AG09309 (cell line): ENCODE results near the gene CRTC3.

Experiments used
- DNase-seq: peaks from one replicate; pipeline ENCODE4 v3.0.0-alpha.2; 2010; ENCODE audit warnings: low read depth
- H3K4me3 ChIP-seq: 2 replicates; pipeline ENCODE4 v1.5.1; 2011; ENCODE audit warnings: mild to moderate bottlenecking, low read depth, low read length, moderate library complexity; ENCODE audit not compliant: control insufficient read depth
- TF ChIP-seq, protein P1 (sequence below): IDR thresholded peaks from 2 replicates; pipeline ENCODE4 v1.5.1; 2011; ENCODE audit warnings: mild to moderate bottlenecking, low read depth, low read length, inconsistent platforms; ENCODE audit not compliant: insufficient read depth, control insufficient read depth; ENCODE audit errors: missing control alignments

Gene CRTC3

DNA sequence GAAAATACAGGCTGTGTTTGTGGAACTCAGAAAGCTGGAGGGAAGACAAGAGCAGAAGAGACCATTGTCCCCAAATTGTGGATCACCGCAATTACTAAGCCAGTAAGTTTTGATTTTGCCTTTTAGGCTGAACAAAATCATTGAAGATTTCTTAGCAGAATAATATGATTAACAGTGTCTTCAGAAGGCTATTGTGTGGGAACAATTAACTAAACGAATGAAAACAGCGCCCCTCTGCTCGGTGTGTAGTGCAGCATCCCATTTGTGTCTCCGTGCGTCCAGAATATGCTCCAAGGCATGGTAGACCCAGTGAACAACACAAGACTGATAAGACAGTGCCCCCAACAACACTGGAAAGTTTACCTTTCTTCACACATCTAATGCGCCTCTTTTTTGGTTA, 71.2 kb downstream of the CRTC3 start:
- H3K4me3 ChIP-seq: no peak overlapping the region
- DNase-seq: no peak
- TF ChIP-seq, protein P1, sequence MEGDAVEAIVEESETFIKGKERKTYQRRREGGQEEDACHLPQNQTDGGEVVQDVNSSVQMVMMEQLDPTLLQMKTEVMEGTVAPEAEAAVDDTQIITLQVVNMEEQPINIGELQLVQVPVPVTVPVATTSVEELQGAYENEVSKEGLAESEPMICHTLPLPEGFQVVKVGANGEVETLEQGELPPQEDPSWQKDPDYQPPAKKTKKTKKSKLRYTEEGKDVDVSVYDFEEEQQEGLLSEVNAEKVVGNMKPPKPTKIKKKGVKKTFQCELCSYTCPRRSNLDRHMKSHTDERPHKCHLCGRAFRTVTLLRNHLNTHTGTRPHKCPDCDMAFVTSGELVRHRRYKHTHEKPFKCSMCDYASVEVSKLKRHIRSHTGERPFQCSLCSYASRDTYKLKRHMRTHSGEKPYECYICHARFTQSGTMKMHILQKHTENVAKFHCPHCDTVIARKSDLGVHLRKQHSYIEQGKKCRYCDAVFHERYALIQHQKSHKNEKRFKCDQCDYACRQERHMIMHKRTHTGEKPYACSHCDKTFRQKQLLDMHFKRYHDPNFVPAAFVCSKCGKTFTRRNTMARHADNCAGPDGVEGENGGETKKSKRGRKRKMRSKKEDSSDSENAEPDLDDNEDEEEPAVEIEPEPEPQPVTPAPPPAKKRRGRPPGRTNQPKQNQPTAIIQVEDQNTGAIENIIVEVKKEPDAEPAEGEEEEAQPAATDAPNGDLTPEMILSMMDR: no peak

DNA sequence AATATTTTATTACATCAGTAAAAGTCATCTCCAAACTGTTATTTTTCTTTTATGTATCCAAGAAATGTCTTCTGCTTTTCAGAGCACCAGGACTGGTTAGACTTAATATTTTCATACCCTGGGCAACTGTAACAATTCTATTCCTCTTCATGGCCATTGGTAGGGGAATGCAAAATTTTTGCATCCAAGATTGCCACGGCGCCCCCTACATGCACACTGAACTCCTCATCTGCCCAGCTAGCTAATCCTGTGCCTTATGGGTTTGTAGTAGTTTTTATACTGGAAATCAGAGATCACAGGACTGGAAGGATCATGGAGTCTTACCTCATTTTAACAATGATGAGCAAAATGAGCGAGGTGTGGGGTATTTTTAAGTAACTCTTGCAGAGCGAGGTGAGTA, 74.2 kb downstream of the CRTC3 start:
- TF ChIP-seq, protein P1: peak; percentile 53
- H3K4me3 ChIP-seq: no peak overlapping the region
- no peak for DNase-seq

DNA sequence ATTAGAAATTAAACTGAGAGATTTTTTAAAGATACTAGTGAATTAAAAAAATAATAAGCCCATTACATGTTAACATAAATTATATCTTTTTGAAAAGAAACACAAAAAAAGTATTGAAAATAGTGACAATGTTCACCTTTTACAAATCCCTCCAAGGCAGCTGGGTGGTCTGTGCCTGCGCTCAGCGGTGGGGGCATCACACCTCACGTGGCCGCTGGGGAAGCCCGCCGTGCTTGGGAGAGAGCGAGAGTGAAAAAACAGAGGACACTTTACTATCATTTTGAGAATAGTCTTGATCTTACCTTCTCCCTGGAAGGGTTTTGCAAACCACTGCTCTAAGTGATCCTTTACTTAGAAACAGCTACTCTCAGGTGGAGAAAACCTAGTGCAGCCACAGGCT, 76.9 kb downstream of the CRTC3 start:
- DNase-seq: no peak
- no peak overlapping the region for H3K4me3 ChIP-seq
- TF ChIP-seq, protein P1: no peak

DNA sequence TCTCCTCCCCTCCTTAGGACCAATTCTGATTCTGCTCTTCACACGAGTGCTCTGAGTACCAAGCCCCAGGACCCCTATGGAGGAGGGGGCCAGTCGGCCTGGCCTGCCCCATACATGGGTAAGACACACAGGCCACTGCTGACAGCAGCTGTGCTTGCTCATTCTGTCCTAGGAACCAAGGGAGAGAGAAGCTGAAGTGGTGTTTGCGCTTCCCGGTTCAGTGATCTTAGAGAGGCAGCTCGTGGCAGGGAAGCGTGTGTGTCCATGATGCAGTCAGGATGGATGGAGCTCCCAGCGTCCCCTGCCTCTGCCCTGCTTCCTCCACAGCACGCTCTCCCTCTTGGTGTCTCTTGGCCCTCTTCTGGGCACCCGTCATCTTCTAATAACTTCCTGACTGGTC, 77.6 kb downstream of the CRTC3 start:
- no peak for DNase-seq
- H3K4me3 ChIP-seq: no peak overlapping the region
- TF ChIP-seq, protein P1: no peak

DNA sequence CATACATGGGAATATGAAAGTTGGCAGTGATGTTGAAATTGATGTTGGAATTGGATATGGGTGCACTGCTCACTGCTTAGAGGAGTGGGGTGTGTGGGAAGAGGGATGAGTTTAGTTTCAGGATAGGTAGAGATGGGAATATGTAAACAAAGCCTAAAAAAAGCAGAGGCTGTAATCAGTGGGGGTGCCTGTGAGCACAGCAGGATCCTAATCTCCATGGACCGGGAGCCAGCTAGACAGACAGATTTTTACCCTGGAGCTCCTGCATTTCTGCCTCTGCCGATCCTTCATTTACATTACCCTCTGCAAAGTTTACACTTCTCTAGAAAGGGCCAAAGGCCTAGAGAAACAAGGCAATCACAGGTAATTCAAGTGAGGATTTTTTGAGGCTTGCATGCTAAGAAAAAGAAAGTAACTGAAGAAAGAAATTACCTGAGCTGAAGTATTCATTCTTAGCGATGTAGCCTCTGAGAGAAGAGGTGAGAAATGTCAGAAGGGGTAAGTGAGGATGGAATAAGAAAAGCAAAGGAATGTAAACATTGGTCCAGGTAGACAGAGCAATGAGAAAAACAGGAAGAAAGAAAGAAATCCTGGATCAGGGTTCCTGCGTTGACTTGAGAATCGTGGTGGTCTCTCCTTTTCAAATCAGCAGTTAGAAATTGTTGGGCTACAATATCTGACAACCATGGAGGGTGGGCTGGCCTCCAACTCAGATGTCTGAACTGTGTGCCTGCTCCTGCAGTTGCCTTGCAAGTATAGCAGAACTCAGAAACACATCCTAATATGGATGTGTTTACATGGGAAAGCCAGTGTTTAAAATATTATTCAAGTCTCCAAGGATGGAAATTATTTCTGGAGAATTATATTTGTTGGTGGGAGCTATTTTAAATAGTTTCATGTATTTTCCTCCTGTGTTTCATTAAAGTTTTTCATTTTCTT, 79.8 kb downstream of the CRTC3 start:
- TF ChIP-seq, protein P1: no peak
- H3K4me3 ChIP-seq: no peak overlapping the region
- no peak for DNase-seq

DNA sequence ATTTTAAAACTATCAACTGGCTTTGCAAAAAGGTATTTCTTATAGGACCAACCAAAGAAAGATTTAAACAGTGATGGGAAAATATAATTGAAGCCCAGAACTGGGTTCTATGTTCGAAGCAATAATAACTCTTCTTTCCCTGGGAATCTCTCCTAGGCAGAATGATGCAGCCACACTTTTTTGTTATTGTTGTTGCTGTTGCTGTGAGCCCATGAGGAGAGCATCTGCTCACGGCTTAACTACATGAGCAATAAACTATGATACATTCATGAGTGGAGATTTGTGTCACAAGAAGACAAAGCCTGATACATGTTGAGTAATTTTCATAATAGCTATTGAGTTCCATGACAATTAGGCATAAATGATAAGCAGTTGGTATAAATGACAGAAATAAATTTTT, 80.5 kb downstream of the CRTC3 start:
- TF ChIP-seq, protein P1: no peak
- H3K4me3 ChIP-seq: no peak overlapping the region
- peak; percentile 52 for DNase-seq

DNA sequence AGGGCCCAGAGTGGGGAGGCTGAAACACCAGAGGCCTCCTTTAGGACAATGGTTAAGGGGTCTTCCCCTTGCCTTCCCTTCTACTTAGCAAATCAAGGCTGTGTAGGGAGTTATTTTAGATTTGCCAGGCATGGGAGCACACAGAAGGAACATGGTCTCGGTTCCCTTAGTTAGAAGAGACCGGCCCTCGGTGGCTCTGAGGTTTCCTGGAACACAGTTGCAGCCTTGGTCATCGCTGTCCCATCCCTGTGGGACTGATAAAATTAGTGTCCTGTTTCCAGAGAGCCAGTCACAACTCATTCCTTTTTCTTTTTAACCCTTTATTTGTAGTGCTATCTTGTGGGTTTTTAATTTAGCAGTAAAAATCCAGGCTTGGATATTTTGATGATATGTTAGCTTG, 81.4 kb downstream of the CRTC3 start:
- TF ChIP-seq, protein P1: no peak
- H3K4me3 ChIP-seq: no peak overlapping the region
- no peak for DNase-seq
